Measurements from ENCODE around the gene CIB4. TPM values are rescaled to one million over a fixed set of nuclear protein-coding genes. Genes with fewer than 3 reads are reported as not detected.

The CIB4 gene
- total and polyA plus RNA-seq, 2 of the 4 experiments (the other 2 are of a cell fraction): not detected

- Histone ChIP-seq H2AFZ (replicated peaks; ENCODE audit: low read length, poor library complexity) (peak overlapping the region; percentile 33), H3K79me1 (ENCODE audit: low read depth in 1 of 2, low read length in 2 of 2) (no peaks in the 10 kb centered on the region), H4K5ac (ENCODE audit: low read depth, low read length) (no peak overlapping the region), H3K36me3 (ENCODE audit: control insufficient read depth, insufficient read depth, low read length) (no peaks in the 10 kb centered on the region), H3K14ac (replicated peaks; ENCODE audit: low read depth, low read length) (no peak overlapping the region), H2BK20ac (ENCODE audit: low read depth, low read length) (no peak overlapping the region), H3K56ac (ENCODE audit: extremely low read depth, insufficient read depth, low read length) (no peak overlapping the region), H2BK5ac (ENCODE audit: low read depth, low read length, poor library complexity, severe bottlenecking) (no peak overlapping the region), H3K9me3 (ENCODE audit: control insufficient read depth, insufficient read depth, low read length) (peaks cover 6% of the 10 kb centered on the region; the same call in 1 of the 2 replicates), H3K18ac (ENCODE audit: low read depth, low read length) (no peak overlapping the region), H3K27ac (ENCODE audit: insufficient read depth, low read length) (no peak overlapping the region), H2BK15ac (ENCODE audit: low read depth, low read length) (no peak overlapping the region), H3K4ac (ENCODE audit: low read depth, low read length) (no peak overlapping the region), H2AK5ac (ENCODE audit: low read depth, low read length) (no peak overlapping the region), H3K4me3 (ENCODE audit: insufficient read depth, low read depth, low read length) (no peak overlapping the region), H2BK120ac (ENCODE audit: low read depth, low read length) (no peak overlapping the region), H3K4me1 (ENCODE audit: control insufficient read depth, insufficient read depth, low read length) (peaks cover 2% of the 10 kb centered on the region; the same call in 1 of the 2 replicates), H4K91ac (ENCODE audit: insufficient read depth, low read depth, low read length) (no peak overlapping the region), H3K4me2 (ENCODE audit: low read depth, low read length) (no peak overlapping the region), H4K8ac (ENCODE audit: low read depth in 2 of 2, low read length in 2 of 2) (no peak overlapping the region), H3K9ac (ENCODE audit: low read depth, low read length) (no peak overlapping the region), H3K9me1 (ENCODE audit: insufficient read depth, low read length) (no peaks in the 10 kb centered on the region), H4K20me1 (ENCODE audit: insufficient read depth, low read length) (no peaks in the 10 kb centered on the region), H3K27me3 (ENCODE audit: control insufficient read depth, insufficient read depth, low read length) (peaks cover 80% of the 10 kb centered on the region), H3K23ac (ENCODE audit: low read depth, low read length) (no peak overlapping the region), H2AK9ac (replicated peaks; ENCODE audit: low read depth, low read length, poor library complexity) (no peak overlapping the region)
- in situ Hi-C loops (cut with MboI; ENCODE audit: low sequenced_read_pairs): no loop called here
- 47% methylated on average over 3 of the region's 7 CpGs; no CpG with 5 or more reads in 1 of the 2 experiments for WGBS, 2 experiments (ENCODE audit: extremely low coverage in 2 of 2, insufficient read length in 1 of 2)
- POLR2A ChIA-PET (ENCODE audit: unreplicated experiment): no interaction called here
- TF ChIP-seq RFX5 (IDR thresholded peaks at IDR 0.05; ENCODE audit: low read depth, low read length) (no peak), BHLHE40 (IDR thresholded peaks at IDR 0.05; ENCODE audit: low read depth, low read length) (no peak), MXI1 (IDR thresholded peaks at IDR 0.05; ENCODE audit: borderline replicate concordance, low read depth, low read length) (no peak)
- no TSS peak for BruUV-seq (replicated peaks)
- intact Hi-C loops (cut with micrococcal nuclease): no loop called here
- DNase-seq (no peak), ATAC-seq (ENCODE audit: low read depth) (no peak)
- CTCF ChIA-PET: no interaction called here
- dilution Hi-C loops (cut with HindIII; ENCODE audit: low sequenced_read_pairs, unreplicated experiment): no loop called here
These were observed 23.5 kb downstream of the CIB4 start for GRCh38 chr2:26617588-26618083.

Measured in IMR-90 (cell line).